GDM1 (cell line): ENCODE measurements around the gene HNRNPA0.

Source experiments
- DNase-seq: peaks from one replicate; lab custom pipeline; 2025; lab: John Stamatoyannopoulos, UW

HNRNPA0 gene

GRCh38 chr5:137754961-137755762 lies 999 bp upstream of the HNRNPA0 start:
- DNase-seq: no peak

- no peak for DNase-seq
These were observed 424 bp downstream of the HNRNPA0 start for GRCh38 chr5:137753691-137754187.

DNA sequence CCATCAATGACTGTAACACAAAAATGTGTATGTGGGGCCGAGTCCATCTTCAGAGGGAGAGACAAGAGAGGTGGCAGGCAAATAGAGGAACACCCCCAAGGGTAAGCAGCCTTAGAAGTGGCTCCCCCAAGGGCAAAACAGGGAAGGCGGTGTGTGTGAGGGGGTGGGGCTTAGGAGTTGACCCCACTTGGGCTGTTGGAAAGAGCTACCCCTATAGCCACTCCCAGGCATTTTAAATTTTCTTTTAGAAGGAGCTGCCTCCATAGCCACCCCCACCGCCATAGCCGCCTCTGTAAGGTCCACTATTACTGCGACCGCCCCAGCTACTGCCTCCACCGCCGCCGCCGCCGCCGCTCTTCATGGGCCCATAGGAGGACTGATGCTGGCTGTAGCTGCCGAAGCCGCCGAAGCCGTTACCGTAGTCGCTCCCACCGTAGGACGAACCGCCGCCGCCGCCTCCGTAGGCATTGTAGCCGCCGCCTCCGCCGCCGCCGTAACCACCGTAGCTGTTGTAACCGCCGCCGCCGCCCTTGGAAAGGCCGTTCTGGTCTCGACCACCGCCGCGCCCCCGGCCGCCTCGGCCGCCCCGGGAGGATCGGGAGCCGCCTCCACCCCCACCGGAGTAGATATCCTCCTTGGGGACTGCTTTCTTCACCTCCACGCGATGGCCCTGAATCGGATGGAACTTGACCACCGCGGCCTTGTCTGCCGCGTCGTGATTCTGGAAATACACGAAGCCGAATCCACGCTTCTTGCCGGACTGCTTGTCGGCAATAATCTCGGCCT lies 1.1 kb downstream of the HNRNPA0 start:
- DNase-seq: no peak

DNA sequence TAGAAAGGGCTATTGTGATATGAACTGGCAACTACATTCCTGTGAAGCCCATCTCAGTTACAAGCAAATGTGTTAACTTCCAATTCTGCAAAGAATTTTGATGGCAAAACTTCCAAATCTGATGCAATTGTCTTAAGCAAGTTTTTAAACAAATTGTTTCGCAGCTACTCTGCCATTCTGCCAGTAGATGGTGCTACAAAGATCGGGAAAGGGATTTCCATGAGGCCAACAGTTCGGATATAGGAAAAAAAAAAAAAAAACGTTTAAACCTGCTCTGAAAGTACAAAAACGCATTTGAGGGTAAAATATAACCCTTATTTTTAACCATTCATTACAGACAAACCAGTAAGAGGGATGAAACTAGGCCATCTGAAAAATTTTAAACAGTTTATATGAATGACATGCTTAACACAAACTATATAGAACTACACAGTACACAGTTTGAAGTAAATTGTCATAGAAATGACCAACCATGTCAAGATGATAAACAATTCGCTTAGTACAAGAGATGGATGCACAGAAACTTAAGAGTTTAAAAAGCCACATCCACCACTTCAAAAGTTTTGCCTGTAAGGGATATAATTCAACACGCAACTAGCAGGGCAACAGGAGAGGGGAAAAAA lies 2.2 kb downstream of the HNRNPA0 start:
- DNase-seq: no peak

- no peak for DNase-seq
These were observed 3.7 kb downstream of the HNRNPA0 start for GRCh38 chr5:137750436-137750835.

GRCh38 chr5:137747848-137748247 lies 6.3 kb downstream of the HNRNPA0 start:
- DNase-seq: no peak

- peak; percentile 35 for DNase-seq
These were observed 11.0 kb downstream of the HNRNPA0 start for GRCh38 chr5:137743031-137743640.

- no peak for DNase-seq
These were observed 12.4 kb downstream of the HNRNPA0 start for GRCh38 chr5:137741718-137742117.

DNA sequence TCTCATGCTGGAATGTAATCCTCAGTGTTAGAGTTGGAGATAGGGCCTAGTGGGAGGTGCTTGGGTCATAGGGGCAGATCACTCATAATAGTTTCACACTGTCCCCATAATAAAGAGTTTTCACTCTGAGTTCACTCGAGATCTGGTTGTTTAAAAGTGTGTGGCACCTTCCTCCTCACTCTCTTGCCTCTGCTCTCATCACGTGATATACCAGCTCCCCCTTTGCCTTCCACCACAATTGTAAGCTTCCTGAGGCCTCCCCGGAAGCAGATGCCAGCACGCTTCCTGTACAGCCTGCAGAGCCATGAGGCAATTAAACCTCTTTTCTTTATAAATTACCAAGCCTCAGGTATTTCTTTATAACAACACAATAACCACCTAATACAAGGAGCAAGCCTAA lies 14.4 kb downstream of the HNRNPA0 start:
- no peak for DNase-seq

GRCh38 chr5:137738947-137739346 lies 15.2 kb downstream of the HNRNPA0 start:
- DNase-seq: no peak

GRCh38 chr5:137737349-137738131 lies 16.6 kb downstream of the HNRNPA0 start:
- DNase-seq: peak; percentile 60

DNA sequence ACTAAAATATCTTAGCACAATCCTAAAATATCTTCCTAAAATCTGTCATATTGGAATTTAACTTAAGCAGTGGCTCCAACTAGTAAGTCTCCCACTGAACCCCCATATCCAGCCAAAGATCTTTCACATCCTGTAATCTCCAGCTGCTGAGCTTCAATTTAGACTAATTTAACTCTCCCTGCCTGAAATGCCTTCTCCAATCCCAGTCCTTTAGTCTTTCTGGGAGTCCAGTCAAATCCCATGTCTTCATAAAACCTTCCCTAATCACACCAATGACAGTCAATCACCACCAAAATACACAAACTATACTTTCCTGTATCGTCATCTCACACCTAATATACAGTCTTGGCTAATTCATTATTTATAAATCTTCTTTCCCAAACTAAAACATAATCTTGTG lies 17.7 kb downstream of the HNRNPA0 start:
- DNase-seq: no peak

- no peak for DNase-seq
These were observed 18.4 kb downstream of the HNRNPA0 start, which contains the start of gene KLHL3 for GRCh38 chr5:137735555-137736284. TSS of gene KLHL3 (minus strand) at chr5:137736089. CDS start at chr5:137735646, 443 bp downstream.

DNA sequence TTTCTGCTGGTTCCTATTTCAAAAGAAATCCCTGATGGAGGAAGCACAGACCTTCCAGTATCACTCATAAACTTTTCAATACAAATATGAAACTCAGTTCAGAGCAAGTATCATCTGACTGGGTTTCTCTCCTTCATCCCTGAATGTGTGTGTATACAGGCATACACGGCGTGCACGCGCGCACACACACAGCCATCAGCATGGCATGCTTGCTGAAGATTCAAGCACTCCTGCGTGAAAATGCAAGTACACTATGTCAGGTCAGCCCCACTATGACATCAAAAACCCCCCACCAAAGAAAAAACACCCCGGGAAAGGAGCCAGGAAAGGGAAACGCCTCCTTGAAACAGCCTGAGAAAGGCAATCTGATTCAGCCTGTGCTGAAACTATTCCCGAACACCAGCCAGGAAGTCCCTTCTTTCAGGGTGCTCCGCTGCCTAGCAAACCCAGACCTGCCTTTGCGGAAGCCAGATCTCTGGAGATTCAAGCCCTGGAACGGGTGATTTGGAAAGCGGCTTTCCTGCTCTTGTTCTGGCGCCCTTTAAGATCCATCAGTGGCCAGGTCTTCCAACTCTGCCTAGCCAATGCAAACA lies 19.1 kb downstream of the HNRNPA0 start:
- DNase-seq: no peak

DNA sequence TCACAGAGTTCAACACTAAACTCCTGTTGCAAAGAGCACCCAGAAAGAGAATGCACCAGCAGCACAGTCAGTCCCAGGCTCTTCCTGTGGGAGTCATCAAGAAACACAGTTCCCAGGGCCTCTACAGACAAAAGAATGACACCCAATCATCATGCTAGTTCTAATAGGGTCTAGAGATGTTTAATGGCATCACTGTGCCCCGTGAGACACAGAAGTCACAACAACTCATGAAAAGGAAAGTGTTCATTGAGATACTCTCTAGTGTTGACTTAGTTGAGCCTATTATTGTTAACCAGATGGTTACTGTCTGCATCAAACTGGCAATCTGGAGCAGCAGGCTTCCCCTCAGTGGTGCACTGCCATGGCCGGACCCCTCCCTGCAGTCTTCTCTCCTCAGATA lies 19.8 kb downstream of the HNRNPA0 start:
- DNase-seq: no peak

DNA sequence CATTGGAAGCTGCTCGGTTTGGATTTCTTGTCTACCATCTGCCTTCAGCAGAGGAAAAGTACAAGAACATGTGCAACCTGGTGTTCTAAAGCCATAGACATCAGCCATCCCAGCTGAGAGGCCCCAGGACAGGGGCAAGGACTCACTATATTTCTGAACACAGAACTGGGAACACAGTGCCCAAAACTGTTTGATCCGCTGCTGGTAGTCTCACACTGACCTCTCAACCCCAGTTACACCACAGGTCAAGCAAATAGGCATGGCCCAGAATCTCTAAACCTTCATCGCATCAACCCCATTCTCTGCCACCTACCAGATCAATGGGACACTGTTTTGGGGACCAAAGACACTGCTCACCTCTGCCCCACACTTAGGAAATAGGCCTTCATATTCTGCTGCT lies 20.2 kb downstream of the HNRNPA0 start:
- DNase-seq: no peak

DNA sequence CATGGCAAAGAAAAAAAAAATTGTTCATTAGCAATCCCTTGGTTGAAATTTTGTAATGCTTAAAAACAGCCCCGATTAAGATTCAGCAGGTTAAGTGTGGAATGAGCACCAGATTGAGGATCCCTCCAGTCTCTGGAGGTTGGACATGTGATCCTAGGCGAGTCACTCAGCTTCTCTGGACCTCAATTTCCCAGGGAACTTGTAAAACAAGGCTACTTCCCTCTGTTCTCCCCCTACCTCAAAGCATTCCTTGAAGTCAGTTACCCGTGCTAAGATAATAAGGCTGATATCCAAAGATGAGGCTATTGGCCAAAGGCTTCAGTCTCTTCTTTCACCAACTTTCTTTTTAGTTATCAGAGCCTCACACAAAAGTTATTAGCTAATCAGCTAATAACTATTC lies 21.2 kb downstream of the HNRNPA0 start:
- DNase-seq: no peak

DNA sequence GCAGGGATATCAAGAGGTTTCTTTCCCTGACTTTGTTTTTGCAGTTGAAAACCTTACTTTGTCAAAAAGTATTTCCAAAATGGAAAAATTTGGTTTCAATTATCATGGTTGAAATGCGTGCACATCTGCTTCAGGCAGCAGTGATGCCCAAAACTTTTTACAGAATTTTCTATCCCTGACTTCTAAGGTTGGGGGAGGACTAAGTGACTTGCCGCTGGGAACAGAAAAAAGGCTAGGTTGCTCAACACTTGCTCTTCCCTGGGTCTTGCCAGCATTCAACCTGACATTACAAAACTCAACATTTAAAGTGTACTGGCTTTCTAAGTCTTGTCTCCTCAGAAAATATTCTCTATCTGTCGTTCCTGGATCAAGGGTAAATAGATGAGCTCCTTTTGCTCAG lies 23.0 kb downstream of the HNRNPA0 start:
- no peak for DNase-seq

DNA sequence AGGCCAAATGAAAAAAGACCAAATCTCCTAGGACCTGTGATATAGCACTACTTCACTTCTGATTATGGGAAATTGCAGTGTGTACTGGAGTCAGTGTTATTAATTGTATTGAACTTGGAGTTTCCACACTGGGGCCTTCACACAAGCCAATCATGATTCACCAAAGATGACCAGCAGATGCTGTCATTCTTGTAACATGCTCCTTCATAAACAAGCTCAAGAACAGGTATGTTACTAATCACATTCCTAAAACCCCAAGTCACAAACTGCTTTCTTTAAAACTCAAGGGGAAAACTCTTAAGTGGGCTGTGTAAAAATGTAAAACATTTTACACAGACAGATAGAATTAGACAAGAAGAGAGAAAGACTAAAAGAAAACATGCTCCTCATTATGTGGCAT lies 23.8 kb downstream of the HNRNPA0 start:
- no peak for DNase-seq

DNA sequence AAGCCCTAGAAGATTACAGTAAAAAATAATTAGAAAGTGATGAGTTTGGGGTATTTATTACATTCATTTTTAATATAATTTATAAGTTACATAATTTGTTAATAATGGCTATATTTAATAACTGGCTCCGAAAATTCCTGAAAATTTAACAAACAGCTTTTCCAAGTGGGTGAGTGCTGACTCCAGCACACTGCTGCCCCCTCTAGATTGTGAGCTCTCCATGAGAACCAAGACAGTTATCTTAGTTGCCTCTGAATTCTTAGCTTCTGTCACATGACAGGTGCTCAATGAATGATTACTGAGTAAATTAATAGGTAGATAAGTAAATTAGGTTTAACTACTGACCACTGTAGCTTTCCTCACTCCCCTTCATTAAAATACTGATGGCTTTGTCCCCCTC lies 26.1 kb downstream of the HNRNPA0 start:
- no peak for DNase-seq
